ENCODE data around the gene FRRS1L. TPM values are rescaled to one million over a fixed set of nuclear protein-coding genes. Genes with fewer than 3 reads are reported as not detected.

FRRS1L gene
- total RNA-seq, 8 experiments from 2014 or later = 0.31 to 20.0 (median 15.7) TPM

- H3K4me1 ChIP-seq (replicated peaks in 1 of 2) = no peaks in the 10 kb centered on the region
- WGBS, 10 experiments = 90 to 100% (median 100%) methylated on average over 1 to 2 of the region's 2 CpGs; no CpG with 5 or more reads in 3 of the 10 experiments
- ATAC-seq (replicated peaks in 6 of 8) = no peak
- H3K4me3 ChIP-seq = no peak overlapping the region
- H3K27ac ChIP-seq = no peak overlapping the region
- in situ Hi-C loops (cut with MboI; ENCODE audit: low pct_unique_long_range_greater_than_20kb in 2 of 9, low sequenced_read_pairs in 9 of 9, unreplicated experiment in 9 of 9) = no loop called here
These were observed 79.3 kb downstream of the FRRS1L start for GRCh38 chr9:109087795-109088194.

- H3K4me3 ChIP-seq = no peak overlapping the region
- H3K4me1 ChIP-seq (replicated peaks in 1 of 2) = no peaks in the 10 kb centered on the region
- no peak overlapping the region for H3K27ac ChIP-seq
- ATAC-seq (replicated peaks in 6 of 8) = no peak
- in situ Hi-C loops (cut with MboI; ENCODE audit: low pct_unique_long_range_greater_than_20kb in 2 of 9, low sequenced_read_pairs in 9 of 9, unreplicated experiment in 9 of 9) = no loop called here
- WGBS, 10 experiments = 57 to 100% (median 97%) methylated on average over 1 to 3 of the region's 3 CpGs; no CpG with 5 or more reads in 2 of the 10 experiments
These were observed 80.8 kb downstream of the FRRS1L start for GRCh38 chr9:109086221-109086620.

GRCh38 chr9:109085510-109085909 lies 81.5 kb downstream of the FRRS1L start:
- no peak for ATAC-seq (replicated peaks in 6 of 8)
- Histone ChIP-seq H3K27ac (no peak overlapping the region), H3K4me1 (replicated peaks in 1 of 2) (no peaks in the 10 kb centered on the region), H3K4me3 (no peak overlapping the region)
- in situ Hi-C loops (cut with MboI; ENCODE audit: low pct_unique_long_range_greater_than_20kb in 2 of 9, low sequenced_read_pairs in 9 of 9, unreplicated experiment in 9 of 9) = no loop called here

- in situ Hi-C loops (cut with MboI; ENCODE audit: low pct_unique_long_range_greater_than_20kb in 2 of 9, low sequenced_read_pairs in 9 of 9, unreplicated experiment in 9 of 9) = no loop called here
- 92 to 100% (median 98%) methylated on average over 1 to 4 of the region's 4 CpGs for WGBS, 10 experiments
- H3K4me3 ChIP-seq = no peak overlapping the region
- H3K4me1 ChIP-seq (replicated peaks in 1 of 2) = no peaks in the 10 kb centered on the region
- no peak for ATAC-seq (replicated peaks in 6 of 8)
- H3K27ac ChIP-seq = no peak overlapping the region
These were observed 83.1 kb downstream of the FRRS1L start for GRCh38 chr9:109083813-109084405.

GRCh38 chr9:109083141-109083540 lies 83.9 kb downstream of the FRRS1L start:
- WGBS, 10 experiments = 44 to 85% (median 75%) methylated on average over 2 to 7 of the region's 7 CpGs
- Histone ChIP-seq H3K27ac (no peak overlapping the region), H3K4me3 (no peak overlapping the region), H3K4me1 (replicated peaks in 1 of 2) (no peaks in the 10 kb centered on the region)
- no peak for ATAC-seq (replicated peaks in 6 of 8)
- in situ Hi-C loops (cut with MboI; ENCODE audit: low pct_unique_long_range_greater_than_20kb in 2 of 9, low sequenced_read_pairs in 9 of 9, unreplicated experiment in 9 of 9) = no loop called here

- H3K4me3 ChIP-seq = no peak overlapping the region
- no peaks in the 10 kb centered on the region for H3K4me1 ChIP-seq (replicated peaks in 1 of 2)
- 14 to 82% (median 52%) methylated on average over 1 to 2 of the region's 2 CpGs for WGBS, 10 experiments
- no peak for ATAC-seq (replicated peaks in 6 of 8)
- in situ Hi-C loops (cut with MboI; ENCODE audit: low pct_unique_long_range_greater_than_20kb in 2 of 9, low sequenced_read_pairs in 9 of 9, unreplicated experiment in 9 of 9) = no loop called here
- no peak overlapping the region for H3K27ac ChIP-seq
These were observed 84.9 kb downstream of the FRRS1L start for GRCh38 chr9:109082091-109082620.

Other genes starting within 250 kb of the FRRS1L start
- gene ELP1, start 233.1 kb downstream of the FRRS1L start, total RNA-seq = 10 to 100 TPM; 22.8 to 50.4 (median 36.2) TPM
- 10 to 100 TPM in 7 of 8 experiments, 1 to 10 TPM in 1; 9.8 to 23.4 (median 15.4) TPM for gene ABITRAM, start 232.8 kb downstream of the FRRS1L start, total RNA-seq
- gene CTNNAL1, start 153.8 kb downstream of the FRRS1L start, total RNA-seq = 10 to 100 TPM; 16.3 to 34.7 (median 19.5) TPM
- gene TMEM245, start 47.3 kb downstream of the FRRS1L start, total RNA-seq = 10 to 100 TPM; 18.1 to 53.1 (median 30.7) TPM
- 1 to 10 TPM; 1.8 to 5.2 (median 4.2) TPM for gene EPB41L4B, start 153.8 kb upstream of the FRRS1L start, total RNA-seq